ENCODE results near the gene GABRB2.
"Not testable (repeated sequence)": the region's sequence is repeated elsewhere in the genome, so short reads cannot be mapped to it uniquely, and the experiment has no call there.

GABRB2 gene

DNA sequence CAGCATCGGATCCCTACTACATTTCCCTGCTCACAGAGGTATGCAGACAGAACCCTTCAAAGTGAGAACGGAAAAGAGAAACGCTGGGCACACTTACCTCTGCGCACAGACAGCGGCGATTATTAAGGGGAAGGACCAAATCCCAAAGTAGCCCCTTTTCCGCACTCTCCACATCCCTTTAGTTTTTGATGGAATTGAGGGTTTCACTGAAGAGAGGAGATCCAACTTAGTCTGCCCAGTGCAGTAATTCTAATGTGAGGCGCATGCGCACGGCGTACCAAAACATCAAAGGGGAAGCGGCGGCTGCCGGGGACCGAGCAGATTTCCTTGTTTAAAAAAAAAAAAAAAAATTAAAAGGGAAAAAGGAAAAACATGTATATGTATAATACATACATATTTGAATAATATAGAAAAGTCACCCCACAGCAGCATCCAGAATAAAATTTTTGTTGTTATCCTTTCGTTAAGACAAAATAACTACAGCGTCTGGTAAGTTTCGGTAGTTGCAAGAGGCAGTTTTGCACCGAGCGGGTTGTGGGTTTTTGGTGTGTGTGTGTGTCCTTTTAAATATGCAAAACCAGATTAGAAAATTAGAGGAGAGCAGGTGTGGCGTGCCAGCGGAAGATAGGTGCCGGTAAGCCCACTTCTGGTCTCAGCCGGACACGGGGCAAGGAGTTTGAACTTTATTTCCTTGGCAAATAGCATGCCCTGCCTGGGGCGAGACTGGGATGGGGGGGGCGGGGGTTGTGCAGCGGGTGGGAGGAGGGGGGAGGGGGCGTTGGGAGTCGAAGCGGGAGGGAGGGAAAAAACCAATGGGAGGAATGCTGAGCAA is at the start of gene GABRB2:
Gene GABRB2, minus strand, starts transcription at position 256 of the 832 bp plus-strand sequence. Its CDS starts 82 bp downstream, at position 174.
- DNase-seq = peak; percentile 33

GRCh38 chr5:161585798-161586197 is 39.3 kb upstream of the GABRB2 start:
- DNase-seq = no peak

DNA sequence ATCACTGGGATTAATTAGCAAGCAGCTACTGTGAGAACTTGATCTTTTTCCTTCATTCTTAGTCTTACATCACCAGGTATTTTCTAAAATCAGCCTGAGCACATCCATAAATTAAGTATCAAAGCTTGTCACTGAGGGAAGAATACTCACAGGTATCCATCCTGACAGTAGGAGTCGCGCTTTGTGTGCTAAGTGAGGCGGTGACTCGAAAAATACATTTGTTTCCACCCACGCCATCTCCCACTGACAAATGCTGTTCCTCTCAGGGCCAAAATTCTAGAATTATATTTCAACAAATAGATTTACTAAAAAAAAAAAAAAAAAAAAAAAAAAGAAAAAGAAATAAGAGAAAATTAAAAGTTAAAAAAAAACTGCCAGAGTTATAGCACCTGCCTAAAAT is 34.1 kb upstream of the GABRB2 start:
- DNase-seq = no peak

DNA sequence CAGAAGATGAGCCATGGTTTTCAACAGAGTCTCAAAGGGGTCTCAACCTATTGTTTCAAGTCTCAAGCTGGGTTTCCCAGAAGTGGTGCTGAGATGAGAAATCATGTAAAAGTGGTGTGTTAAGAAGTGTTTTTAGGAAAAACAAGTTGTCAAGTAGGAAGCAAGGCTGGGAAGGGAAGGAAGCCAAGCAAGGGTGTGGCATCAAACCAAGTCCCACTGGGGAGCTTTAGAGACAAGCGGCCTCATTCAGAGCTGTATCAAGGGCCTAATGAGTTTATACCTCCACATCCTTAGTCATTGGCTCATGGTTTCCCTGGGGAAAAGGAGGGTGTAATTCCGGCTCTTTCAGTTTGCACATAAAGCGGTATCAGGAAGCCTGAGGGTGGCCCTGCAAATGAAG is 26.4 kb upstream of the GABRB2 start:
- no peak for DNase-seq

DNA sequence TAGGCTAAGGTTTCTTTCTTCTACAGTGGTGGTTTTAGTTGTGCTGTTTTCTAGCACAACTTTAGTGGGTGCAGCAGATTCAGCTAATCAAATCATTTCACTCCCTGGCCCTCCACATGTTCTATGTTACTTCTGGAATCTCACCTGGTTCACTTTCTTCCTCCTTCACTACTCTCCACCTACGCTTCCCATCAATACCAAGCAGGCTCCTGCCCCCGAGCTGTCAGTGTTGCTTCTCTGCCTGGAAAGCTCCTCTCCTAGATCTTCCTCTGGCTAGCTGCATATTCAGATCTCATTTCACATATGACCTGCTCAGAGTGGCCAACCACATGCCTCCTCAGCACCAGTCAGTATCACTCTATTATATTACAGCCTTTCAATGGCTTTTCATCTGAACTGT is 19.6 kb upstream of the GABRB2 start:
- no peak for DNase-seq

DNA sequence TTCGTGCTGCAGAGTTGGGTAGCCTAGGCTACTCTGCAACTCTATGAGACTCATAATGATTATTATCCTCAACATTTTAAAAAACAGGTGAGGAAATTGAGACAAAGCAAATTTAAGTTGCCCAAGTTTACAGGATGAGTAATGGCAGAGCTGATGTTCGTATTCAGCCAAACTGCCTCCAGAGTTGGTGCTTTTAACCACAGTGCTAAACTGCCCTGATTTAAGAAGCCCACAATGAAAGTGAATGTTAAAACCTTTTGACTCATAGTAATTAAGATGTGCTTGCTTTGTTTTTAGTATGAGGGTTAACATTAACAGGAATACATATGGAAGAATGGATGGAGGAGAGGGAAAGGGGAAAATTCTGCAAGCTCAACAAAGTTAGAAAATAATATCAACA is 15.9 kb upstream of the GABRB2 start:
- DNase-seq = no peak

GRCh38 chr5:161549106-161549505 is 2.6 kb upstream of the GABRB2 start:
- no peak for DNase-seq

GRCh38 chr5:161548487-161549094 is 2.1 kb upstream of the GABRB2 start:
- DNase-seq = no peak

DNA sequence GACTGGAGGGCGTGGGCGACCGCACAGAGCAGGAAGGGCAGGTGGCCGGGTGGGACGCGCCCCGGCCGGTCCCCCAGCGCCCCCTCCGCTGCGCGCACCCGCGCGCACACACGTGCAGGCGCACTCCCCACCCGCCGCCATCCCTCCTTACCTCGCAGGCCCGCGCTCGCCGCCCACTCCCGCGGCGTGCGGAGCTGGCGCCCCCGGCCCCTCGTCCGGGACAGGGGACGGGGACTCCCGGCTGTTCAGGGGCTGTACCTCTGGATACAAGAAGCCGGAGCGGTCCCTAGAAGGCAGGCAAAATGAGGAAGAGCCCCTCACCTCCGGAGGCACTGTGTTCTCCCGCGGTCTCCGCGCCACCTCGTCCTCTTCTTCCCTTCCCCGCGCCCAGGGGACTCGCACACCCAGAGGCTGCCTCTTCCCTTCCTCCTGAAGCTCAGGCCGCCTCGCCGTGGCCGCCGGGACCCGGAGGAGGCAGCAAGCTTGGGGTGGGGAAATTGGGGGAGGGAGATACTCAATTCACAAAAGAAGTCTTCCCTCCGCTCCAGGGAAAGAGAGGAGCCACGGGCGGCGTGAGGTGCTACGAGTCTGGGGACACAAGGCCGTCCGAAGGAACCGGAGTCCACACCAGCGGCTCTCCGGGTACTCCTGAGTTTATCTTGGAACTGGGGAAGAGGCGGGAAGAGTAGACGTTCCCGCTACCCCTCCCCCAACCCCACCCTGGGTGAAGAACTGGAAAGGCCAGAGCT is 1.4 kb upstream of the GABRB2 start:
- no peak for DNase-seq

DNA sequence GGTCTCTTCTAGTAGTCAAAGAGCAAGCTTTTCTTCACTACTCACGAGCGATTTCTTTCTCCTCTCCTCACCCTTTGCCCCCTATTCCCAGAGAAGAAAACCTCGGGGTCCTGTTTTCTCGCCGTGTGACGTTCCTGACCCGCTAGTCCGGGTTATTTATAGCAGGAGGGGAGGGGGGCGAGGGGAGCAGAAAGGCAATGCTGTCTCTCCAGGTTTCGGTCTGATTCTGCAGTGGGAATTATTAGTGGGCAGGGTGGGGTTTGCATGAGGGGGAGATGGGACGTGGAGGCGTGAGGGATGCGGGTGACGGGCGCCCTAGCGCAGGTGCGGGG is 847 bp upstream of the GABRB2 start:
- DNase-seq = no peak

DNA sequence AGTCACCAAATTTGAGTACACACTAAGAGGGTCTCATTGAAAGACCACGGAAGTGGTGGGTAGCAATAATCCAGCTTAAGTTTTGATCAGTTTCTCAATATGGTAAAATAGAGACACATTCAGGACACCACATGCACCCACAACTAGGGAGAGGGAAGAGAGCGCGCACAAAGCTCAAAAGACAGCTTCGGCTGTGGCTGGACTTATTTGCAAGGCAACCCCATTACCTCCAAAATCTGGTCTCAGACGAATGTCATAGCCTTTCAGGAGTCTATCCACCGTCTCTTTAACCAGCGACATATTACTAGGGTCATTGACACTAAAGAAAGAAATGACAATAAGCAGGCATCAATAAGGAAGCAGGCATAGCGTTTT is 443 bp downstream of the GABRB2 start:
- no peak for DNase-seq

DNA sequence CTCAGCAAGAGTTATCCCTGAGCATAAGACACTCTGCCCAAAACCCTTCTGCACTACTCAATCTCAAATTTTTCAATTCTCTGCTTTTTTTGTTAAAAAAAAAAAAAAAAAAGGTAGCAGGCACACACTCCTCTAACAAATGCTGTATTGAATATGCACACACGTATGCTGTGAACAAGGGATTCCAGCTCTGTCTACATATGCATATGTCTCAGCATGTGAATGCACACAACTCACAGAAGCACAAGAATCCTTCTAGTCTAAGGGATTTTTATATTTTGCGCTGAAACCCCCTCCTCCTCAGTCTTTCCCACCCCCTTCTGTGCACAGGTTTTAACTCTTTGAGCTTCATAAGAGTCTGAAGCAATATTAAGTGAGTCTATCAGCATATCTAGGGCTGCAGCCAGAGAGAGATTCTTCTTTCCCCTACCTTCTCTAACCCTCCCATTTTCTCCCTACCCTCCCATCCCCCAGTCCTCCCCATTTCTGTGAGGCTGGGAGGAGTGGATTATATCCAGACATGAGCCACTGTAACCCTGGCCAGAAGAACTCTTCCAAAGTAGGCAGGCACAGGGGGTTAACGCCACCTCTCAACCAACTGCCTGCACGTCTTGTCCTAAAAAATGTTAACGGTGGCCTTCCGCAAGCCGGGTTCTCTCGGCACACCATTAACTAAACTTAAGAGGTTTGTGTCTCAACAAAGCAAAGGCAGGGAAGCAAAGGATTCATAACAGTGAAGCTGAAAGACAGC is 1.0 kb downstream of the GABRB2 start:
- DNase-seq = no peak

DNA sequence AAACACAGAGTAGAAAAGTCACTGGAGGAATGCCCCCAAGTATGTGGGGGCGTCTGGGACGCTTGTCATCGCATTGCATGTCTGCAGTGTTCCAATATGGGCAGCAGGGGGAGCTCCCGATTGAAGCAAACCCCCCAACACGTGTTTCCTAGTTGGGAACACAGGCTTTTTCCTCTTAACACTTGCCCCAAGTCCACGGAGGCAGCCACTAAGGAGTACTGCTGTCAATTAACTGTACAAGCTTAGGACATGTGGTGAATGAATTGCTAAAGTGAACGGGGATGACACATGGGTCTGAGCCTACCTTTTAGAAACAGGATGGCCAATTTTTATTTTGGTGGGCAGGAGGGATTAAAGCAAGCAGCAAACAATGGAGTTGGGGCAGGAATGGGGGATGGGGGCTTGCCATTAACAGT is 2.2 kb downstream of the GABRB2 start:
- DNase-seq = no peak

GRCh38 chr5:161539016-161539415 is 7.5 kb downstream of the GABRB2 start:
- no peak for DNase-seq

DNA sequence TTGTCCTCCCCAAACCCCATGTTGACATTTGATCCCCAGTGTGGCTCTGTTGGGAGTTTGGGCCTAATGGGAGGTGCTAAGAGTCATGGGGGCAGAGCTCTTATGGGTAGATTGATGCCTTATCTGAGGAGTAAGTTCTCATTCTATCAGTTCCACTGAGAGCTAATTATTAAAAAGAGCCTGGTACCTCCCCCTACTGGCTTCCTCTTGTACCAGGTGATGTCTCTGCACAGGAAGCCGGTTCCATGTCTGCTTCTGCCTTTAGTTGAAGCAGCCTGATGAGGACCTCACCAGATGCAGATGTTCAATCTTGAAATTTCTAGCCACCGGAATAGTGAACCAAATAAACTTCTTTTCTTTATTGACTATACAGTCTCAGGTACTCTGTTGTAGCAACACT is 10.8 kb downstream of the GABRB2 start:
- no peak for DNase-seq

GRCh38 chr5:161530700-161531099 is 15.8 kb downstream of the GABRB2 start:
- no peak for DNase-seq

GRCh38 chr5:161513942-161514341 is 32.6 kb downstream of the GABRB2 start:
- DNase-seq = no peak

DNA sequence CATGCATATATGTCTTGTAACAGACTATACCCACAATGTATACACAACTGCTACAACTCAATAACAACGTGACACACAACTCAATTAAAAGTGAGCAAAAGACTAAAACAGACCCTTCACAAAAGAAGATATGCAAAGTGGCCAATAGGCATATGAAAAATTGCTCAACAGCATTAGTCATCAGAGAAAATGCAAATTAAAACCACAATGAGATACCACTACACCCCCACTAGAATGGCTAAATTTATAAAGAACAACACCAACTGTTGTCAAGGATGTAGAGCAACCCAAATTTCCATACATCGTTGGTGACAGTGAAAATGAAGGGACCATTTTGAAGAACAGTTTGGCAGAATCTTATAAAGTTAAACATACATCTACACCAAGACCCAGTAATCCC is 38.9 kb downstream of the GABRB2 start:
- DNase-seq = no peak

DNA sequence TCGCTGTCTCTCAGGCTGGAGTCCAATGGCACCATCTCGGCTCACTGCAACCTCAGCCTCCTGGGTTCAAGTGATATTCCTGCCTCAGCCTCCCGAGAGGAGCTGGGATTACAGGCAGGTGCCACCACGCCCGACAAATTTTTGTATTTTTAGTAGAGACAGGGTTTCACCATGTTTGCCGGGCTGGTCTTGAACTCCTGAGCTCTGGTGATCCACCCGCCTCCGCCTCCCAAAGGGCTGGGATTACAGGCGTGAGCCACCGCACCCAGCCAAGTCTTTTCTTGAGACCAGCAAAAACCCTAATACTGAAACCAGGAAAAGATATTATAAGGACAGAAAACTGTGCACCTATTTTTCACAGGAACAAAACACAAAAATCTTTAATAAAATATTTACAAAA is 41.4 kb downstream of the GABRB2 start:
- not testable (repeated sequence) for DNase-seq

- no peak for DNase-seq
Observed at GRCh38 chr5:161498531-161498930, 48.0 kb downstream of the GABRB2 start.

DNA sequence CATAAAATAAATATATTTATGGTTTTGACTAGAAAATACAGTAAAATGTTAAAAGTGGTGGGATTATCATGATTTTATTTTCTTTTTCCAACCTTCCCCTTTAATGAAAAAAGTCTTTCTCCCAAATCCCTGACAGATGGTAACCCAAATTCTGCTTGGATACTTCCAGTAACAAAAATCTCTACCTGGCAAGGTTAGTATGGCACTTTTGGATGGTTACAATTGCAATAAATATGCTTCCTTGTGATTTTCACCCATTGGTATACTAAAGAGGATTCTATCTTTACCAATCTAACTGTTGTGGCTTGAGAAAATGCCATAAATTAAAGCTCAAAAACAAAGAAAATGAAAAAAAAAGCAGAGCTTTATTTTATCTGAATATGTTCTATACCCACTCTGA is 62.8 kb downstream of the GABRB2 start:
- no peak for DNase-seq

- no peak for DNase-seq
Observed at GRCh38 chr5:161481922-161482321, 64.6 kb downstream of the GABRB2 start.

DNA sequence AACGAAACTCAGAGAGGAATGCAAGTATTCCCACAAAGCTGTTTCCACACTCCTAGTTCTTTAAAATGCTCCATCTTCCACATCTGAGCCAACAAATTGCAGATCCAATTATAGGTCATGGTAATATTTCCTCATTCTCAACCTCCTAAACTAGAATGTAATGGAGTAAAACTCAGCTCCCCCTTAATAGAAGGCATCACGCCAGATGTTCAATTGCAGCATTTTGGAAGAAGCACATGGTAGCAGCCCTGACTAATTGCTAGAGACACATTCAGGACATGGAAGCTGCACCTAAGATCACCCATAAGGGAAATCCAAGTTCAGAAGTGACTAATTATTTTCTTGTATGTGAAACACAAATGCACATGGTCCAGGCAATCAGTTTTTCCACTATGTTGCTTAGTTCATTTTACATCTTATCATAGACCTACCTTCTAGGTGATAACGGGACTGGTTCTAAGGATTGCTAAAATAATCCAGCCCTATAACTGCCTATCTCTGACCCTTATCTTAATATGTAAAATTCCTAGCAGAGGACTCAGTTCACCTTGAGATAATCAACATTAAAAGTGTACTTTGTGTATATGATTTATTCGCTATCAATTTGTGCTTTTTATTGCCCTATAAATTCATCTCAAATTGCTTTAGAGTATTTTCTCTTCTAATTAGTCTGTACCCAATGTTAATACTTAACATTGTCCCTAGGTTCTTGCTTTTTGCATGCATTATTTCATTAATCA is 75.1 kb downstream of the GABRB2 start:
- DNase-seq = no peak
